WI38 (cell line): ENCODE results near the gene ARHGAP27.

Experiments used
- H3K4me3 ChIP-seq: 2 replicates; pipeline ENCODE4 v1.5.1; 2011; ENCODE audit warnings: low read depth, mild to moderate bottlenecking, control low read depth, low read length
- CTCF ChIP-seq: IDR thresholded peaks from 2 replicates; pipeline ENCODE4 v1.5.1; 2012; ENCODE audit warnings: low read depth, mild to moderate bottlenecking, control low read depth, low read length

The ARHGAP27 gene

GRCh38 chr17:45357364-45357997, 75.2 kb downstream of the ARHGAP27 start:
- H3K4me3 ChIP-seq: no peak overlapping the region
- TF ChIP-seq CTCF: no peak

- no peak overlapping the region for H3K4me3 ChIP-seq
- TF ChIP-seq CTCF: no peak
These were observed 77.6 kb downstream of the ARHGAP27 start for GRCh38 chr17:45355087-45355486.

- TF ChIP-seq CTCF: no peak
These were observed 79.6 kb downstream of the ARHGAP27 start for GRCh38 chr17:45353043-45353442.

GRCh38 chr17:45351831-45352230, 80.8 kb downstream of the ARHGAP27 start:
- H3K4me3 ChIP-seq: no peak overlapping the region
- no peak for TF ChIP-seq CTCF

More at GRCh38 chr17:45353043-45353442, 79.6 kb downstream of the ARHGAP27 start:
- no peak overlapping the region for H3K4me3 ChIP-seq

- no peak overlapping the region for H3K4me3 ChIP-seq
- TF ChIP-seq CTCF: no peak
These were observed 85.2 kb downstream of the ARHGAP27 start for GRCh38 chr17:45347444-45347843.

- TF ChIP-seq CTCF: no peak
- H3K4me3 ChIP-seq: no peak overlapping the region
These were observed 86.3 kb downstream of the ARHGAP27 start for GRCh38 chr17:45346216-45347015.

- TF ChIP-seq CTCF: no peak
- no peak overlapping the region for H3K4me3 ChIP-seq
These were observed 87.0 kb downstream of the ARHGAP27 start for GRCh38 chr17:45345554-45346215.
